Trophoblast cell (in vitro differentiated cells and primary cell): ENCODE results near the gene AFMID. TPM values are rescaled to one million over a fixed set of nuclear protein-coding genes. Genes with fewer than 3 reads are reported as not detected.
A peak's percentile ranks its signal among the peaks of the same experiment; 100 is the strongest.
"Not testable (repeated sequence)": the region's sequence is repeated elsewhere in the genome, so short reads cannot be mapped to it uniquely, and the experiment has no call there.

Experiments used
- DNase-seq, 2 donors: peaks; one replicate each; pipeline ENCODE4 v3.0.0-alpha.2; 2016
- H2AFZ ChIP-seq: 2 replicates; pipeline ENCODE4 v1.6.1; 2013; ENCODE audit warnings: low read length, moderate library complexity, mild to moderate bottlenecking; ENCODE audit not compliant: insufficient read depth, poor library complexity
- H2AK5ac ChIP-seq: 2 replicates; pipeline ENCODE4 v1.6.1; 2013; ENCODE audit warnings: mild to moderate bottlenecking, low read length
- H2BK120ac ChIP-seq: 2 replicates; pipeline ENCODE4 v1.6.1; 2013; ENCODE audit warnings: low read length, mild to moderate bottlenecking, moderate library complexity; ENCODE audit not compliant: insufficient read depth, poor library complexity
- H2BK12ac ChIP-seq: 2 replicates; pipeline ENCODE4 v1.6.1; 2013; ENCODE audit warnings: mild to moderate bottlenecking, low read length, moderate library complexity
- H2BK5ac ChIP-seq: 2 replicates; pipeline ENCODE4 v1.6.1; 2013; ENCODE audit warnings: low read length, low read depth, moderate library complexity, mild to moderate bottlenecking; ENCODE audit not compliant: poor library complexity
- H3K14ac ChIP-seq: 2 replicates; pipeline ENCODE4 v1.6.1; 2013; ENCODE audit warnings: mild to moderate bottlenecking, low read length
- H3K18ac ChIP-seq: 2 replicates; pipeline ENCODE4 v1.6.1; 2013; ENCODE audit warnings: mild to moderate bottlenecking, low read length
- H3K23ac ChIP-seq: 2 replicates; pipeline ENCODE4 v1.6.1; 2013; ENCODE audit warnings: low read length
- H3K27ac ChIP-seq: 2 replicates; pipeline ENCODE4 v1.5.1; 2013; ENCODE audit warnings: low read depth, mild to moderate bottlenecking, inconsistent platforms, low read length, moderate library complexity
- H3K27me3 ChIP-seq: 2 replicates; pipeline ENCODE4 v1.6.1; 2013; ENCODE audit warnings: inconsistent platforms, mild to moderate bottlenecking, low read length, moderate library complexity; ENCODE audit not compliant: insufficient read depth
- H3K36me3 ChIP-seq, 2 experiments: 1 replicate in 1 of 2; 2 replicates in 1 of 2; pipeline ENCODE4 v1.6.1; 2013; ENCODE audit warnings: low read length in 2 of 2, mild to moderate bottlenecking in 2 of 2, moderate library complexity in 1 of 2; ENCODE audit not compliant: insufficient read depth in 2 of 2, control insufficient read depth in 1 of 2
- H3K4ac ChIP-seq: 2 replicates; pipeline ENCODE4 v1.6.1; 2013; ENCODE audit warnings: low read depth, mild to moderate bottlenecking, low read length, moderate library complexity
- H3K4me1 ChIP-seq, 2 experiments: 1 replicate in 1 of 2; 2 replicates in 1 of 2; pipeline ENCODE4 v1.6.1; 2013; ENCODE audit warnings: low read length in 2 of 2, mild to moderate bottlenecking in 2 of 2, moderate library complexity in 1 of 2; ENCODE audit not compliant: insufficient read depth in 2 of 2, control insufficient read depth in 1 of 2
- H3K4me2 ChIP-seq: 2 replicates; pipeline ENCODE4 v1.6.1; 2013; ENCODE audit warnings: inconsistent platforms, mild to moderate bottlenecking, low read length, moderate library complexity
- H3K4me3 ChIP-seq: 2 replicates; pipeline ENCODE4 v1.5.1; 2013; ENCODE audit warnings: mild to moderate bottlenecking, low read depth, low read length, inconsistent platforms
- H3K79me1 ChIP-seq: one replicate; pipeline ENCODE4 v1.6.1; 2013; ENCODE audit warnings: low read length
- H3K79me2 ChIP-seq: 2 replicates; pipeline ENCODE4 v1.6.1; 2013; ENCODE audit warnings: low read length, mild to moderate bottlenecking; ENCODE audit not compliant: control insufficient read depth, insufficient read depth, poor library complexity
- H3K9ac ChIP-seq: 2 replicates; pipeline ENCODE4 v1.6.1; 2013; ENCODE audit warnings: mild to moderate bottlenecking, low read length
- H3K9me3 ChIP-seq: 2 replicates; pipeline ENCODE4 v1.6.1; 2013; ENCODE audit warnings: low read depth, mild to moderate bottlenecking, control low read depth, inconsistent platforms, low read length; ENCODE audit not compliant: insufficient read depth
- H4K12ac ChIP-seq: 2 replicates; pipeline ENCODE4 v1.6.1; 2013; ENCODE audit warnings: low read depth, mild to moderate bottlenecking, low read length, moderate library complexity
- H4K8ac ChIP-seq: 2 replicates; pipeline ENCODE4 v1.6.1; 2013; ENCODE audit warnings: low read depth, mild to moderate bottlenecking, low read length, moderate library complexity
- H4K91ac ChIP-seq: one replicate; pipeline ENCODE4 v1.6.1; 2013; ENCODE audit warnings: low read depth, mild to moderate bottlenecking, low read length, moderate library complexity
- WGBS: extraction: QIAGEN DNeasy Blood & Tissue Kit; methylation state at CpG from one replicate; pipeline ENCODE4 v1.1.7; 2013; ENCODE audit warnings: missing lambda C conversion rate; ENCODE audit not compliant: insufficient read length, insufficient coverage; ENCODE audit errors: extremely low coverage; 5-methylcytosine and 5-hydroxymethylcytosine counted together
- polyA plus RNA-seq: library from polyadenylated mRNA; stranded (reverse); fragments of 200-250 nt; gene quantifications from 2 replicates; pipeline ENCODE4 v1.2.3, GENCODE V29; 2013

Gene AFMID
- polyA plus RNA-seq, result 14.8 and 16.0 TPM in 2 replicates

GRCh38 chr17:78186692-78187595, at the start of gene AFMID, which contains the start of gene TK1:
Gene AFMID (plus strand): TSS chr17:78187362. CDS start chr17:78187371, 9 bp downstream.
Gene TK1 (minus strand): TSS chr17:78187052. CDS start chr17:78186994, 58 bp downstream.
- no CpG with 5 or more reads among the region's 57 CpGs for WGBS

GRCh38 chr17:78137392-78138203, 49.6 kb upstream of the AFMID start:
- H4K8ac ChIP-seq, result no peak overlapping the region
- H3K36me3 ChIP-seq, result no peaks in the 10 kb centered on the region
- no peaks in the 10 kb centered on the region for H3K79me1 ChIP-seq
- no peak overlapping the region for H3K9ac ChIP-seq
- no peak overlapping the region for H4K12ac ChIP-seq
- no peak overlapping the region for H2BK120ac ChIP-seq
- no peak overlapping the region for H3K4me3 ChIP-seq
- H3K9me3 ChIP-seq, result peaks cover 4% of the 10 kb centered on the region
- H3K27ac ChIP-seq, result no peak overlapping the region
- no peaks in the 10 kb centered on the region for H3K79me2 ChIP-seq
- H4K91ac ChIP-seq, result no peak overlapping the region
- H3K4me1 ChIP-seq, result no peaks in the 10 kb centered on the region
- no peak overlapping the region for H3K14ac ChIP-seq
- no peak overlapping the region for H3K4ac ChIP-seq
- H2BK5ac ChIP-seq, result no peak overlapping the region
- no CpG with 5 or more reads among the region's 26 CpGs for WGBS
- no peak for DNase-seq
- H2AFZ ChIP-seq, result no peak overlapping the region
- no peaks in the 10 kb centered on the region for H3K27me3 ChIP-seq
- H3K18ac ChIP-seq, result no peak overlapping the region
- no peak overlapping the region for H2AK5ac ChIP-seq
- no peak overlapping the region for H2BK12ac ChIP-seq
- H3K4me2 ChIP-seq, result no peak overlapping the region
- no peak overlapping the region for H3K23ac ChIP-seq

More at GRCh38 chr17:78186692-78187595, at the start of gene AFMID, which contains the start of gene TK1:
- Histone ChIP-seq H3K36me3 (peaks cover 27 to 30% of the 10 kb centered on the region in 2 experiments), H3K4me2 (peak within 1 kb of the TSS; percentile 98), H2AK5ac (peak within 1 kb of the TSS; percentile 4), H3K27ac (peak within 1 kb of the TSS; percentile 43), H3K4me1 (peaks cover 0 to 12% of the 10 kb centered on the region in 2 experiments), H4K8ac (peak within 1 kb of the TSS; percentile 87), H2BK120ac (no peak within 1 kb of the TSS), H3K27me3 (no peaks in the 10 kb centered on the region), H3K14ac (peak within 1 kb of the TSS; percentile 55), H3K23ac (no peak within 1 kb of the TSS), H3K4ac (peak within 1 kb of the TSS; percentile 53), H2BK5ac (peak within 1 kb of the TSS; percentile 68), H3K79me2 (peaks cover 9% of the 10 kb centered on the region), H3K9me3 (no peaks in the 10 kb centered on the region), H3K4me3 (peak within 1 kb of the TSS; percentile 93), H3K18ac (peak within 1 kb of the TSS; percentile 67), H4K91ac (peak within 1 kb of the TSS; percentile 71), H2BK12ac (no peak within 1 kb of the TSS), H3K9ac (peak within 1 kb of the TSS; percentile 95), H2AFZ (peak within 1 kb of the TSS; percentile 90), H3K79me1 (peaks cover 4% of the 10 kb centered on the region), H4K12ac (peak within 1 kb of the TSS; percentile 73)
- peak; percentile 99 for DNase-seq

- Histone ChIP-seq H3K4me2 (no peak overlapping the region), H2BK5ac (no peak overlapping the region), H4K8ac (no peak overlapping the region), H3K18ac (no peak overlapping the region), H4K91ac (no peak overlapping the region), H2AK5ac (no peak overlapping the region), H3K79me1 (no peaks in the 10 kb centered on the region), H3K9ac (no peak overlapping the region), H3K9me3 (peaks cover 4% of the 10 kb centered on the region), H3K36me3 (no peaks in the 10 kb centered on the region), H3K4me3 (peak overlapping the region; percentile 34), H3K4me1 (no peaks in the 10 kb centered on the region), H3K27me3 (no peaks in the 10 kb centered on the region), H3K4ac (no peak overlapping the region), H3K23ac (no peak overlapping the region), H2BK12ac (no peak overlapping the region), H2BK120ac (no peak overlapping the region), H3K14ac (no peak overlapping the region), H2AFZ (no peak overlapping the region), H3K27ac (no peak overlapping the region), H3K79me2 (no peaks in the 10 kb centered on the region), H4K12ac (no peak overlapping the region)
- no peak for DNase-seq
- WGBS, result no CpG with 5 or more reads among the region's 17 CpGs
Measured at GRCh38 chr17:78138204-78139060, 48.7 kb upstream of the AFMID start.

- H3K14ac ChIP-seq, H3K23ac ChIP-seq, H2BK5ac ChIP-seq, H2BK12ac ChIP-seq, H3K27ac ChIP-seq, H3K18ac ChIP-seq, H3K36me3 ChIP-seq, H4K12ac ChIP-seq, H3K79me1 ChIP-seq, H3K4me3 ChIP-seq, H3K9ac ChIP-seq, H3K27me3 ChIP-seq, H4K91ac ChIP-seq, H3K4ac ChIP-seq, H3K4me2 ChIP-seq, DNase-seq, H4K8ac ChIP-seq, H3K79me2 ChIP-seq, H2AK5ac ChIP-seq, H3K9me3 ChIP-seq, H3K4me1 ChIP-seq, H2BK120ac ChIP-seq, H2AFZ ChIP-seq: not testable (repeated sequence)
- WGBS, result no CpG with 5 or more reads among the region's 12 CpGs
Measured at GRCh38 chr17:78139861-78140168, 47.3 kb upstream of the AFMID start.
